Stomach (tissue), 9 donors: Measurements from ENCODE around the gene DOCK2. TPM values are rescaled to one million over a fixed set of nuclear protein-coding genes. Genes with fewer than 3 reads are reported as not detected.

Experiments used
- DNase-seq, 2 donors: peaks; one replicate each; pipeline versions ENCODE4 v3.0.0 to v3.0.0-alpha.2; 2013 to 2019
- H3K27ac ChIP-seq, 5 donors: fragments of 200-600 bp in 4 of 5; sonication (generic) in 4 of 5; one replicate each; pipeline ENCODE4 v1.5.1; 2013 to 2019; ENCODE audit warnings: mild to moderate bottlenecking in 1 of 5, moderate library complexity in 1 of 5
- H3K27me3 ChIP-seq, 3 donors: fragments of 200-600 bp; sonication (generic); one replicate each; pipeline ENCODE4 v1.5.1; 2017 to 2019; ENCODE audit warnings: mixed run types in 1 of 3
- H3K36me3 ChIP-seq, 4 donors: fragments of 200-600 bp; sonication (generic); 1 replicate in 3 of 4; 2 replicates in 1 of 4; pipeline ENCODE4 v1.5.1; 2016 to 2019
- H3K4me1 ChIP-seq, 4 donors: fragments of 200-600 bp; sonication (generic); one replicate each; pipeline ENCODE4 v1.5.1; 2016 to 2019
- H3K4me3 ChIP-seq, 4 donors: fragments of 200-600 bp; sonication (generic) in 3 of 4; one replicate each; pipeline ENCODE4 v1.5.1; 2016 to 2019; ENCODE audit warnings: mild to moderate bottlenecking in 1 of 4
- H3K9me3 ChIP-seq, 4 donors: fragments of 200-600 bp; sonication (generic); one replicate each; pipeline ENCODE4 v1.5.1; 2016 to 2019
- EP300 ChIP-seq: sonication (generic); formaldehyde crosslinking; IDR thresholded peaks from one replicate; pipeline ENCODE4 v1.6.1; 2017; ENCODE audit warnings: antibody characterized with exemption
- POLR2A ChIP-seq, 4 donors: fragments of 450-650 bp; IDR thresholded peaks; one replicate each; pipeline ENCODE4 v1.6.1; 2016; ENCODE audit warnings: antibody characterized with exemption in 4 of 4, control low read depth in 2 of 4, mild to moderate bottlenecking in 1 of 4, moderate library complexity in 1 of 4
- POLR2AphosphoS5 ChIP-seq, 3 donors: sonication (generic); formaldehyde crosslinking; IDR thresholded peaks; one replicate each; pipeline ENCODE4 v1.6.1; 2016; ENCODE audit warnings: antibody characterized with exemption in 3 of 3
- WGBS, 5 donors: extraction: QIAGEN DNeasy Blood & Tissue Kit in 3 of 5; methylation state at CpG; one replicate each; pipeline versions ENCODE4 v1.1.5 to v1.1.7; 2013 to 2018; 5-methylcytosine and 5-hydroxymethylcytosine counted together
- intact Hi-C: fragments of 100-400 bp; cut with DNase I; formaldehyde crosslinking; loops from one replicate; pipeline ENCODE4 v1.15.1; 2023; ENCODE audit warnings: low total_unique reads
- polyA plus RNA-seq, 3 donors: library from polyadenylated mRNA; stranded (reverse); fragments of 200-250 nt; gene quantifications; one replicate each; pipeline ENCODE4 v1.2.3, GENCODE V29; 2013
- total RNA-seq, 5 donors: library from RNA; depleted of rRNA; stranded (reverse); fragments of >200 nt; gene quantifications; one replicate each; pipeline versions ENCODE4 v1.1.0 to v1.2.3, GENCODE V29; 2014 to 2016
- TF ChIP-seq, protein P1 (sequence below), 7 experiments: fragments of 450-650 bp in 4 of 7; fragments of 200-600 bp in 3 of 7; sonication (generic) in 3 of 7; IDR thresholded peaks; one replicate each; pipeline ENCODE4 v1.5.1; 2016 to 2019; ENCODE audit warnings: antibody characterized with exemption in 7 of 7, control low read depth in 2 of 7, mild to moderate bottlenecking in 1 of 7
- donor health status: healthy with polysubstance abuse.
- donor health status: Bipolar disorder and iron deficiency.
- donor health status: healthy.

The DOCK2 gene
- total and polyA plus RNA-seq, 8 donors: 2.1 to 50.2 (median 8.5) TPM

DNA sequence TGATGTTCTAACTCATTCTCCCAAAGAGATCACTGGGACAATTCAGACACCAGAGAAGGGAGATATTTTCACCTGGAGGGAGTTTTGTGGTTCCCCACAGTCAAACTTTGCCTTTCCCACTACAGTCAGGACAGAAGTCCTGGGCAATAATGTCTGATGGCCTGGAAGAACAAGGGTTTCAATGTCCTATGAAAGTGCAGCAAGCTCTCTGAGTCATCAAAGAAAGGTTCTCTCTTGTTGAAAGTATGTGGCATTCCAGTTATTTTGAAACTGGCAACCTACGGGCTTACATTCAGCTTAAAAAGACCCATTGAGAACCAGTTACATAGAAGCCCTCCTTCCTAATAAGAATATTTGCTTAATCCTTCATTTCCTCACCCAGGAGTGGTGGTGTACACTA is 239.3 kb downstream of the DOCK2 start:
- H3K4me3 ChIP-seq: no peak overlapping the region
- H3K4me1 ChIP-seq: peaks cover 0 to 11% (median 0%) of the 10 kb centered on the region in 4 donors
- no peaks in the 10 kb centered on the region for H3K9me3 ChIP-seq
- H3K36me3 ChIP-seq: no peaks in the 10 kb centered on the region
- DNase-seq: no peak
- WGBS, 5 donors: 52 to 80% (median 65%) methylated on average over 1 of the region's 1 CpG
- TF ChIP-seq, protein P1, sequence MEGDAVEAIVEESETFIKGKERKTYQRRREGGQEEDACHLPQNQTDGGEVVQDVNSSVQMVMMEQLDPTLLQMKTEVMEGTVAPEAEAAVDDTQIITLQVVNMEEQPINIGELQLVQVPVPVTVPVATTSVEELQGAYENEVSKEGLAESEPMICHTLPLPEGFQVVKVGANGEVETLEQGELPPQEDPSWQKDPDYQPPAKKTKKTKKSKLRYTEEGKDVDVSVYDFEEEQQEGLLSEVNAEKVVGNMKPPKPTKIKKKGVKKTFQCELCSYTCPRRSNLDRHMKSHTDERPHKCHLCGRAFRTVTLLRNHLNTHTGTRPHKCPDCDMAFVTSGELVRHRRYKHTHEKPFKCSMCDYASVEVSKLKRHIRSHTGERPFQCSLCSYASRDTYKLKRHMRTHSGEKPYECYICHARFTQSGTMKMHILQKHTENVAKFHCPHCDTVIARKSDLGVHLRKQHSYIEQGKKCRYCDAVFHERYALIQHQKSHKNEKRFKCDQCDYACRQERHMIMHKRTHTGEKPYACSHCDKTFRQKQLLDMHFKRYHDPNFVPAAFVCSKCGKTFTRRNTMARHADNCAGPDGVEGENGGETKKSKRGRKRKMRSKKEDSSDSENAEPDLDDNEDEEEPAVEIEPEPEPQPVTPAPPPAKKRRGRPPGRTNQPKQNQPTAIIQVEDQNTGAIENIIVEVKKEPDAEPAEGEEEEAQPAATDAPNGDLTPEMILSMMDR (IDR thresholded peaks at IDR 0.05): no peak
- TF ChIP-seq EP300 (no peak), POLR2A (IDR thresholded peaks at IDR 0.05) (no peak), POLR2AphosphoS5 (IDR thresholded peaks at IDR 0.05) (no peak)
- H3K27me3 ChIP-seq: no peaks in the 10 kb centered on the region
- H3K27ac ChIP-seq: peak overlapping the region in 2 of 5 donors; percentile 10 to 36
- intact Hi-C loops: no loop called here

DNA sequence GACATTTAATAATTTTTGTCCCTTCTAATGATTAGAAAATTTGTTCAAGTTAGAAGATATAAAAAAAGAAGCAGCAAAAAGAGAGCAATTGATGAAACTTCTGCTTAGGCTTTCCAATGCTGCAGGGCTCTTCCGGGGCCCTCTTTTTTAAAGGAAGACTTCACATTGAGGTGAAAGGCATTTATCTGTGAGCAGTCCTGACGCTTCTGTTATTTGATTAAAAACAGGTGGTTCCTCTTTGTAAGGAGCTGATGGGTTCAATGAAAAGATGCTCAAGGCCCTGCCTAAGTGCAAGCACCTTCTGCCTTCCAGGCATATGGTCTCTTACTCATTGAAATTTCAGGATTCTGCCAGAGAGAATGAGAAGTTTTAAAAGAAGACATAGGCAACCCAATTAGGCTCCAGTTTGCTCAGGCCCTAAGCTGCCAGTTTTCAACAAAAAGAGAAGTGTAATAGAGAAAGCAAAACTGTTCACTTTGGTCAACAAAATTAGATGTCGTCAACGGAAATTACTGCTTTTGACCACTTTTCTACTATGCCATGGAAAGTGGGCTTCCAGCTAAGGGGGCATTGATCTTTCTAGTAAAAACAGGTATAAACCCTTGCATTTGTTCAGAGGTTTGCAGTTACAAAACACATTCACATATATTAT is 243.1 kb downstream of the DOCK2 start:
- Histone ChIP-seq H3K27ac (peak overlapping the region in 1 of 5 donors; percentile 55), H3K4me3 (no peak overlapping the region), H3K9me3 (no peaks in the 10 kb centered on the region), H3K36me3 (no peaks in the 10 kb centered on the region), H3K27me3 (no peaks in the 10 kb centered on the region), H3K4me1 (no peaks in the 10 kb centered on the region)
- TF ChIP-seq POLR2A (IDR thresholded peaks at IDR 0.05): no peak
- TF ChIP-seq, protein P1 (IDR thresholded peaks at IDR 0.05): no peak
- TF ChIP-seq EP300: no peak
- TF ChIP-seq POLR2AphosphoS5 (IDR thresholded peaks at IDR 0.05): no peak
- no peak for DNase-seq
- WGBS, 5 donors: 69 to 82% (median 74%) methylated on average over 4 of the region's 4 CpGs
- intact Hi-C loops: no loop called here

GRCh38 chr5:169880785-169881184 is 243.7 kb downstream of the DOCK2 start:
- Histone ChIP-seq H3K27me3 (no peaks in the 10 kb centered on the region), H3K27ac (no peak overlapping the region), H3K4me3 (no peak overlapping the region), H3K9me3 (no peaks in the 10 kb centered on the region), H3K4me1 (no peaks in the 10 kb centered on the region), H3K36me3 (no peaks in the 10 kb centered on the region)
- DNase-seq: no peak
- TF ChIP-seq, protein P1 (IDR thresholded peaks at IDR 0.05): no peak
- TF ChIP-seq EP300 (no peak), POLR2AphosphoS5 (IDR thresholded peaks at IDR 0.05) (no peak), POLR2A (IDR thresholded peaks at IDR 0.05) (no peak)
- intact Hi-C loops: no loop called here
- 91 to 100% (median 93%) methylated on average over 2 of the region's 2 CpGs for WGBS, 5 donors

DNA sequence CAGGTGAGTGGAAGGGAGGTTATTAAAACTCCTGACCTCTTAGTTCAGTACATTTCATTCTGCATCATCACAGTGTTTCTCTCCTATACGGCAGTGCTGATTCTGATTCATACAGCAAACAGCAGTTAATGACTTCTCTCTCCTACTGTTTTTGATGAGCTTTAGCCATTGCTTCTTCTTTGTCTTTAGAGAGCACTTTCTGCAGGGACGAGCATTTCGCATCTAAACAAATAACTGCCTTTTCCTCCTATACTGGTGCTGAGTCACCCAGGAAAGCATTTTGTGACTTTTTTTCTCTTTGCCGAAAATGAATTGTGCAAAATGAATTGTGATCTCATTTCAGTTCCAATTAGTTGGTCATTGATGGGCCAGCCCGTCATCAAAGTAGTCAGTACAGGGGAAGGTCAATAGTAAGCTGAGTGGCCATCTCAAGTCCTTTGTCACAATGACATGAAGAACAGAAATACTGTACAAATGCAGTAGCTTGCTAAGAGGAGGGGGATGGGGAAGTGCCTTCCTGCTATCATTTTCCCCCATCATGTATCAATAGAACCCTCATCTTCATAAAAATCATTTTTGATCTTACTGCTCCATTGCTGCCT is 244.7 kb downstream of the DOCK2 start:
- H3K27me3 ChIP-seq: no peaks in the 10 kb centered on the region
- intact Hi-C loops: no loop called here
- no peak overlapping the region for H3K27ac ChIP-seq
- H3K4me1 ChIP-seq: no peaks in the 10 kb centered on the region
- no peak for DNase-seq
- H3K9me3 ChIP-seq: no peaks in the 10 kb centered on the region
- WGBS, 5 donors: 70 to 87% (median 78%) methylated on average over 5 of the region's 5 CpGs
- no peaks in the 10 kb centered on the region for H3K36me3 ChIP-seq
- TF ChIP-seq POLR2AphosphoS5 (IDR thresholded peaks at IDR 0.05): no peak
- no peak overlapping the region for H3K4me3 ChIP-seq

- WGBS, 5 donors: 78 to 88% (median 83%) methylated on average over 2 of the region's 2 CpGs
- H3K27ac ChIP-seq: no peak overlapping the region
- H3K4me3 ChIP-seq: no peak overlapping the region
- DNase-seq: no peak
- H3K27me3 ChIP-seq: no peaks in the 10 kb centered on the region
- H3K36me3 ChIP-seq: no peaks in the 10 kb centered on the region
- TF ChIP-seq, protein P1 (IDR thresholded peaks at IDR 0.05): no peak
- no peak for TF ChIP-seq EP300
- TF ChIP-seq POLR2AphosphoS5 (IDR thresholded peaks at IDR 0.05): no peak
- TF ChIP-seq POLR2A (IDR thresholded peaks at IDR 0.05): no peak
- intact Hi-C loops: no loop called here
- H3K9me3 ChIP-seq: no peaks in the 10 kb centered on the region
- H3K4me1 ChIP-seq: no peaks in the 10 kb centered on the region
Measured at GRCh38 chr5:169886033-169886432, 249.0 kb downstream of the DOCK2 start.
